Ascending aorta (tissue), 2 donors: Measurements from ENCODE around the gene SPINK2. TPM values are rescaled to one million over a fixed set of nuclear protein-coding genes. Genes with fewer than 3 reads are reported as not detected.

ENCODE experiments used
- DNase-seq, 2 donors: peaks; one replicate each; pipeline ENCODE4 v3.0.0-alpha.2; 2019; ENCODE audit warnings: low spot score in 2 of 2
- H3K27ac ChIP-seq, 2 donors: fragments of 200-600 bp; sonication (generic); one replicate each; pipeline ENCODE4 v1.5.1; 2016 to 2017; ENCODE audit warnings: mild to moderate bottlenecking in 1 of 2
- H3K27me3 ChIP-seq: fragments of 200-600 bp; sonication (generic); one replicate; pipeline ENCODE4 v1.5.1; 2017
- H3K36me3 ChIP-seq, 2 donors: fragments of 200-600 bp; sonication (generic); one replicate each; pipeline ENCODE4 v1.5.1; 2016
- H3K4me1 ChIP-seq, 2 donors: fragments of 200-600 bp; sonication (generic); one replicate each; pipeline ENCODE4 v1.5.1; 2016 to 2017; ENCODE audit warnings: mild to moderate bottlenecking in 1 of 2
- H3K4me3 ChIP-seq, 2 donors: fragments of 200-600 bp; sonication (generic); one replicate each; pipeline ENCODE4 v1.5.1; 2016 to 2017; ENCODE audit warnings: mild to moderate bottlenecking in 1 of 2
- H3K9me3 ChIP-seq, 2 donors: fragments of 200-600 bp; sonication (generic); one replicate each; pipeline ENCODE4 v1.5.1; 2016
- intact Hi-C: fragments of 100-400 bp; cut with DNase I; formaldehyde crosslinking; loops from one replicate; pipeline ENCODE4 v1.15.1; 2023
- total RNA-seq: library from RNA; depleted of rRNA; stranded (reverse); fragments of >200 nt; gene quantifications from one replicate; pipeline ENCODE4 v1.1.0, GENCODE V29; 2016
- TF ChIP-seq, protein P1 (sequence below), 3 experiments: fragments of 200-600 bp in 2 of 3; fragments of 450-650 bp in 1 of 3; sonication (generic) in 2 of 3; IDR thresholded peaks; one replicate each; pipeline ENCODE4 v1.5.1; 2016 to 2019; ENCODE audit warnings: antibody characterized with exemption in 3 of 3, mild to moderate bottlenecking in 1 of 3, moderate library complexity in 1 of 3

SPINK2 gene
- total RNA-seq, 1 donor from 2014 or later = not detected

DNA sequence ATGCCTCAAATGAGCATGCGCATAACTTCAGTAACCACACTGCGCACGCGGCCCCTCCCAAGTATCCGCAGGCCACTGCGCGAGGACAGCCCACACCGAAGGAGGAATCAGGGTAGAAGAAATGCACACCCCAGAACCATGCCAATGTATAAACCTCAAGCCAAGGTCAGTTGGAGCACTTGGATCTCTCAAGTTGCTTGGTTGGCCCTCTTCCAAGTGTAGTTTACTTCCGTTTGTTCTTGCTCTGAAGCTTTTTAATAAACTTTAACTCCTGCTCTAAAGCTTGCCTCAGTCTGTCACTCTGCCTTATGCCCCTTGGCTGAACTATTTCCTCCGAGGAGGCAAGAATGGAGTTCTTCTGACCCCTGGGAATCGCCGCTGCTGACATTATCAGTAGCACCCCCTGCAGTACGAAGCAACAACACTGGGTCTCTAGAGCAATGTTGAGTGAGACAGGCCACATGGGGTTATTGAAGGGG, 22.0 kb upstream of the SPINK2 start:
- TF ChIP-seq, protein P1, sequence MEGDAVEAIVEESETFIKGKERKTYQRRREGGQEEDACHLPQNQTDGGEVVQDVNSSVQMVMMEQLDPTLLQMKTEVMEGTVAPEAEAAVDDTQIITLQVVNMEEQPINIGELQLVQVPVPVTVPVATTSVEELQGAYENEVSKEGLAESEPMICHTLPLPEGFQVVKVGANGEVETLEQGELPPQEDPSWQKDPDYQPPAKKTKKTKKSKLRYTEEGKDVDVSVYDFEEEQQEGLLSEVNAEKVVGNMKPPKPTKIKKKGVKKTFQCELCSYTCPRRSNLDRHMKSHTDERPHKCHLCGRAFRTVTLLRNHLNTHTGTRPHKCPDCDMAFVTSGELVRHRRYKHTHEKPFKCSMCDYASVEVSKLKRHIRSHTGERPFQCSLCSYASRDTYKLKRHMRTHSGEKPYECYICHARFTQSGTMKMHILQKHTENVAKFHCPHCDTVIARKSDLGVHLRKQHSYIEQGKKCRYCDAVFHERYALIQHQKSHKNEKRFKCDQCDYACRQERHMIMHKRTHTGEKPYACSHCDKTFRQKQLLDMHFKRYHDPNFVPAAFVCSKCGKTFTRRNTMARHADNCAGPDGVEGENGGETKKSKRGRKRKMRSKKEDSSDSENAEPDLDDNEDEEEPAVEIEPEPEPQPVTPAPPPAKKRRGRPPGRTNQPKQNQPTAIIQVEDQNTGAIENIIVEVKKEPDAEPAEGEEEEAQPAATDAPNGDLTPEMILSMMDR (IDR thresholded peaks at IDR 0.05) = no peak

DNA sequence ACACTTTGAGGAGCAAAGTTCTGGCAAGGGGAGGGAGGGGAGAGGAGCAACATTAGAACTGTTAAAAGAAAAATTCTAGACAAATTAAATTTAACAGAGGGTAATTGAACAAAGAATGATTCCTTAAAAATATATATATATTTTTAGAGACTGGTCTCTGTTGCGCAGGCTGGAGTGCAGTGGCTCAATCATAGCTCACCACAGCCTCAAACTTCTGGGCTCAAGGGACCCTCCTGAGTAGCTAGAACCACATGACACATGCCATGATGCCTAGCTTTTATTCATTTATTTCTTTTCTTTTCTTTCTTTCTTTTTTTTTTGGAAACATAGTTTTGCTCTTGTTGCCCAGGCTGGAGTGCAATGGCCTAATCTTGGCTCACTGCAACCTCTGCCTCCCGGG, 19.1 kb upstream of the SPINK2 start:
- Histone ChIP-seq H3K4me1 (no peaks in the 10 kb centered on the region), H3K27ac (no peak overlapping the region), H3K27me3 (no peaks in the 10 kb centered on the region), H3K9me3 (no peaks in the 10 kb centered on the region), H3K36me3 (no peaks in the 10 kb centered on the region), H3K4me3 (no peak overlapping the region)
- intact Hi-C loops = no loop called here
- TF ChIP-seq, protein P1 (IDR thresholded peaks at IDR 0.05) = no peak
- DNase-seq = no peak

More for the DNA sequence above, 22.0 kb upstream of the SPINK2 start:
- H3K4me3 ChIP-seq = no peak overlapping the region
- H3K27me3 ChIP-seq = no peaks in the 10 kb centered on the region
- no peak for DNase-seq
- H3K9me3 ChIP-seq = no peaks in the 10 kb centered on the region
- H3K27ac ChIP-seq = no peak overlapping the region
- no peaks in the 10 kb centered on the region for H3K36me3 ChIP-seq
- intact Hi-C loops = no loop called here
- no peaks in the 10 kb centered on the region for H3K4me1 ChIP-seq

DNA sequence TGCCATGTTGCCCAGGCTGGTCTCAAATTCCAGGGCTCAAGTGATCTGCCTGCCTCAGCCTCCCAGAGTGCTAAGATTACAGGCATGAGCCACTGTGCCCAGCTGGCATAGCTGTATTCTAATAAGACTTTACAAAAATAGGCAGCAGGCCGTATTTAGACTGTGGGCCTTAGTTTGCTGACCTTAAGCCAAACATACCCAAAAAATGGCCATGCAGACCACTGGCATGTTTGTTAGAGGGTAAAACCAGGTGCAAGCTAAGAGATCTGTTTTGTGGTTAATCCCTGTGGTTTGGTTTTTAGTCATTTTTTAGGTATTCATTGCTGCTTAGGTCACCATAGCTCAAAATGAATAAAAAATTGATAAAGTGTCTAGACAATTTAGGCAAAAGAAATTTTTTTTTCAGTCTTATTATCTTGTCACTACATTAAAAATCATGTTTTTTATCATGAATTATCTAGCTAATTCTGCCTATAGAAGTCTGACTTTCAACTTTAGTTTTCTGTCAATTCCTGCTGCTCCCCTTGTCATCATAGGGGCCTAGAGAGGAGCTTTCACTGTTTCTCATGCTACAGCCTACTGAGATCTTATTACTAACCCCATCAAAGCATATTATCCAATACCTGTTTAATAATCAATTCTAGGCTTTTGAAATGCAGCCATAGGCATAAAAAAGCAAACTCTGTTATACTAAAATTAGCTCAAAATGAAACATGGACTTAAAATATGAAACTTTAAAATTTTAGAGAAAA, 7.5 kb upstream of the SPINK2 start:
- Histone ChIP-seq H3K4me3 (no peak overlapping the region), H3K27me3 (no peaks in the 10 kb centered on the region), H3K9me3 (no peaks in the 10 kb centered on the region), H3K27ac (no peak overlapping the region), H3K36me3 (no peaks in the 10 kb centered on the region), H3K4me1 (no peaks in the 10 kb centered on the region)
- intact Hi-C loops = no loop called here
- TF ChIP-seq, protein P1 (IDR thresholded peaks at IDR 0.05) = no peak
- no peak for DNase-seq

DNA sequence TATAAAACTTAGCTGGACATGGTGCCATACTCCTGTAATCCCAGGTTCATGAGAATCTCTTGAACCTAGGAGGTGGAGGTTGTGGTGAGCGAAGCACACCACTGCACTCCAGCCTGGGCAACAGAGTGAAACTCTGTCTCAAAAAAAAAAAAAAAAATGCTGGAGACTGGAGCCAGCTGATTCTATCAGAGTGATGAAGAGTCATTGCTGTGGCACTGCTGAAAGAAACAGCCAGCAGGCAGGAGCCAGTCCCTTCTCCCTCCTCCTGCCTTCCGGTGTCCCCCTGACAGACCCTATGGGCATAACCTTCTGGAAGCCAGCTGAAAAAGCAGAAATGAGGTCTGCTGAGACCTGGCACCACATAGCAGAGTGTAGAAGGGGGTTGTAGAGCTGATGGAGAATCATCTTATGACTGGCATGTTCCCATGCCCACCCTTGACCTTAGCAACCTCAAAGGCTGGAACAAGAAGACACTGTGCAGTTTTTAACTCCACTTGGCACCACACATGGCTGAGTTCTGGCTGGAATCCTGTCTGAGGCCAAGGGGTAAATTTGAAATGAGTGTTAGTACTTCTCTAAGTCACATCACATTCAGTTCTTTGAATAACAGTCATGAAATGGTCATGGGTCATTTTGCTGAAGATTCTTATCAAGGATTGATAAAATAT, 2.6 kb upstream of the SPINK2 start:
- intact Hi-C loops = no loop called here
- DNase-seq = no peak
- no peaks in the 10 kb centered on the region for H3K4me1 ChIP-seq
- TF ChIP-seq, protein P1 (IDR thresholded peaks at IDR 0.05) = no peak
- H3K27ac ChIP-seq = no peak overlapping the region
- no peaks in the 10 kb centered on the region for H3K9me3 ChIP-seq
- no peaks in the 10 kb centered on the region for H3K27me3 ChIP-seq
- H3K36me3 ChIP-seq = no peaks in the 10 kb centered on the region
- no peak overlapping the region for H3K4me3 ChIP-seq

DNA sequence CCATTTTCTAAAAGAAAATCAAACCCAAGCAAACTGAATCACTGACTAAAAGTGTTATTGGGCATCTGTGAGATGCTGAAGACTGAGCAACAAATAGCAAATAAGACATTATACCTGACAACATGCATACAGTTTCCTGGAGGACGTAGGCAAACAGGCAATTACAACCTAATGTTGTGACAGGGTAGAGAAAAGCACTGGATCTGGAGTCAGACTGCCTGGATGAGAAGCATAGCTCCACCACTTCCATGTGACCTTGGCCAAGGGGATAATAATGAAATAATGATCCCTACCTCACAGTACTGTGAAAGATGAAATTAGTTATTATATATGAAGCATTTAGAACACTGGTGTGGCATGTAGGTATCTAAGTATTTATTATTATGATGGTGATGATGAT, 2.7 kb downstream of the SPINK2 start:
- no peak overlapping the region for H3K4me3 ChIP-seq
- intact Hi-C loops = no loop called here
- H3K27ac ChIP-seq = no peak overlapping the region
- TF ChIP-seq, protein P1 (IDR thresholded peaks at IDR 0.05) = no peak
- H3K36me3 ChIP-seq = no peaks in the 10 kb centered on the region
- no peaks in the 10 kb centered on the region for H3K9me3 ChIP-seq
- DNase-seq = no peak
- H3K4me1 ChIP-seq = no peaks in the 10 kb centered on the region
- H3K27me3 ChIP-seq = no peaks in the 10 kb centered on the region
